A549 (cell line): ENCODE data around the gene COL11A2. TPM values are rescaled to one million over a fixed set of nuclear protein-coding genes. Genes with fewer than 3 reads are reported as not detected.
A peak's percentile ranks its signal among the peaks of the same experiment; 100 is the strongest.

Experiments used
- ATAC-seq, 2 experiments: fragments of 200-7000 bp in 1 of 2; fragments of >200 bp in 1 of 2; cut with Nextera tagmentation in 1 of 2; cut with Tn5 transposase in 1 of 2; 3 replicates each; pipeline versions ENCODE4 v1.8.0 to v1.9.1; 2018 to 2020; ENCODE audit warnings: mild to moderate bottlenecking in 1 of 2, moderate library complexity in 1 of 2
- CTCF ChIA-PET: fragments of 300-600 bp; sonication (Branson Sonifier 250); formaldehyde crosslinking; extraction: SDS; loops from one replicate; lab custom pipeline; 2021; ENCODE audit warnings: antibody characterized with exemption, inconsistent platforms; lab: Yijun Ruan, JAX
- POLR2A ChIA-PET: fragments of 350-600 bp; formaldehyde crosslinking; extraction: SDS; loops from one replicate; lab custom pipeline; 2021; ENCODE audit warnings: antibody characterized with exemption, inconsistent platforms; lab: Yijun Ruan, JAX
- DNase-seq, 2 experiments: peaks; one replicate each; pipeline versions ENCODE4 v3.0.0 to v3.0.0-alpha.2; 2011 to 2016; ENCODE audit warnings: low read depth in 1 of 2, low spot score in 1 of 2
- FAIRE-seq: peaks from 2 replicates; lab custom pipeline; 2011; peaks lifted over from hg19 to GRCh38; lab: Jason Lieb, UNC
- H3K27ac ChIP-seq, 2 experiments: fragments of >200 bp; sonication (Bioruptor Twin); formaldehyde crosslinking; 3 replicates each; pipeline ENCODE4 v1.5.1; 2016 to 2017
- H3K4me1 ChIP-seq: fragments of >200 bp; sonication (Bioruptor Twin); formaldehyde crosslinking; 3 replicates; pipeline ENCODE4 v1.6.1; 2016
- H3K4me2 ChIP-seq: fragments of >200 bp; sonication (Bioruptor Twin); formaldehyde crosslinking; 3 replicates; pipeline ENCODE4 v1.6.1; 2016
- H3K4me3 ChIP-seq: fragments of >200 bp; sonication (Bioruptor Twin); formaldehyde crosslinking; 3 replicates; pipeline ENCODE4 v1.5.1; 2016
- H3K9me3 ChIP-seq: fragments of >200 bp; sonication (Bioruptor Twin); formaldehyde crosslinking; 3 replicates; pipeline ENCODE4 v1.6.1; 2016
- ATOH8 ChIP-seq: fragments of 250-450 bp; sonication (Bioruptor Pico); IDR thresholded peaks from 2 replicates; pipeline ENCODE4 v1.5.0; 2020; ENCODE audit warnings: low read depth, mild to moderate bottlenecking, moderate library complexity
- BHLHE40 ChIP-seq: IDR thresholded peaks from 2 replicates; pipeline ENCODE4 v1.6.1; 2012; ENCODE audit warnings: low read depth, low read length, inconsistent platforms
- CBX8 ChIP-seq: fragments of 200-600 bp; sonication (generic); IDR thresholded peaks from 2 replicates; pipeline ENCODE4 v1.6.1; 2016
- CEBPB ChIP-seq, 2 experiments: fragments of >200 bp in 1 of 2; sonication (Bioruptor Twin) in 1 of 2; formaldehyde crosslinking in 1 of 2; IDR thresholded peaks; 2 replicates each; pipeline ENCODE4 v1.6.1; 2012 to 2016
- CHD4 ChIP-seq: fragments of 200-600 bp; sonication (generic); IDR thresholded peaks from 2 replicates; pipeline ENCODE4 v1.6.1; 2016; ENCODE audit warnings: antibody characterized with exemption, mild to moderate bottlenecking, borderline replicate concordance
- CTCF ChIP-seq: fragments of >200 bp; sonication (Bioruptor Twin); formaldehyde crosslinking; IDR thresholded peaks from 3 replicates; pipeline ENCODE4 v1.5.1; 2016
- E2F6 ChIP-seq: IDR thresholded peaks from 2 replicates; pipeline ENCODE4 v1.6.1; 2012; ENCODE audit warnings: low read depth, borderline replicate concordance
- EHF ChIP-seq: fragments of 250-450 bp; sonication (Bioruptor Pico); IDR thresholded peaks from 2 replicates; pipeline ENCODE4 v1.5.0; 2020; ENCODE audit warnings: mild to moderate bottlenecking
- EP300 ChIP-seq, 2 experiments: fragments of >200 bp; sonication (Bioruptor Twin); formaldehyde crosslinking; IDR thresholded peaks; 2 replicates in 1 of 2; 3 replicates in 1 of 2; pipeline ENCODE4 v1.6.1; 2016 to 2017
- ESRRA ChIP-seq: fragments of 150-350 bp; IDR thresholded peaks from 2 replicates; pipeline ENCODE4 v1.6.1; 2014; ENCODE audit warnings: mild to moderate bottlenecking, low read length, borderline replicate concordance
- FOSB ChIP-seq: fragments of 250-450 bp; sonication (Bioruptor Pico); IDR thresholded peaks from 2 replicates; pipeline ENCODE4 v1.5.0; 2020; ENCODE audit warnings: mild to moderate bottlenecking, moderate library complexity
- HES2 ChIP-seq: fragments of >200 bp; sonication (Bioruptor Twin); formaldehyde crosslinking; IDR thresholded peaks from 2 replicates; pipeline ENCODE4 v1.6.1; 2016
- HEYL ChIP-seq: fragments of 250-450 bp; sonication (Bioruptor Pico); IDR thresholded peaks from 2 replicates; pipeline ENCODE4 v1.8.0; 2021; ENCODE audit warnings: mild to moderate bottlenecking, moderate library complexity
- HOXA7 ChIP-seq: fragments of 250-450 bp; sonication (Bioruptor Pico); IDR thresholded peaks from 2 replicates; pipeline ENCODE4 v1.5.0; 2020; ENCODE audit warnings: mild to moderate bottlenecking, moderate library complexity
- HOXB5 ChIP-seq: fragments of 250-450 bp; sonication (Bioruptor Pico); IDR thresholded peaks from 2 replicates; pipeline ENCODE4 v1.5.0; 2020; ENCODE audit warnings: mild to moderate bottlenecking, moderate library complexity
- JUN ChIP-seq, 2 experiments: fragments of >200 bp; sonication (Bioruptor Twin); formaldehyde crosslinking; IDR thresholded peaks; 2 replicates in 1 of 2; 3 replicates in 1 of 2; pipeline ENCODE4 v1.6.1; 2016 to 2017
- KDM5A ChIP-seq: fragments of 200-600 bp; sonication (generic); IDR thresholded peaks from 2 replicates; pipeline ENCODE4 v1.6.1; 2016; ENCODE audit warnings: antibody characterized with exemption, mild to moderate bottlenecking
- MAFK ChIP-seq: fragments of 450-650 bp; IDR thresholded peaks from 2 replicates; pipeline ENCODE4 v1.6.1; 2014; ENCODE audit not compliant: partially characterized antibody
- MAZ ChIP-seq: fragments of 150-350 bp; IDR thresholded peaks from 2 replicates; pipeline ENCODE4 v1.6.1; 2014; ENCODE audit warnings: antibody characterized with exemption, low read depth, low read length, borderline replicate concordance
- RFX5 ChIP-seq: fragments of 450-650 bp; IDR thresholded peaks from 2 replicates; pipeline ENCODE4 v1.7.1; 2014; ENCODE audit warnings: antibody characterized with exemption, mild to moderate bottlenecking, moderate library complexity
- RNF2 ChIP-seq: fragments of 200-600 bp; sonication (generic); IDR thresholded peaks from 2 replicates; pipeline ENCODE4 v1.6.1; 2016; ENCODE audit warnings: low read depth, mild to moderate bottlenecking, antibody characterized with exemption, moderate library complexity, borderline replicate concordance
- TFCP2L1 ChIP-seq: fragments of 250-450 bp; sonication (Bioruptor Pico); IDR thresholded peaks from 2 replicates; pipeline ENCODE4 v1.5.0; 2021; ENCODE audit warnings: mild to moderate bottlenecking
- TP53 ChIP-seq: fragments of 250-450 bp; sonication (Bioruptor Pico); IDR thresholded peaks from 2 replicates; pipeline ENCODE4 v1.5.0; 2021; ENCODE audit warnings: mild to moderate bottlenecking, moderate library complexity
- ZFP36 ChIP-seq: fragments of 450-650 bp; IDR thresholded peaks from 2 replicates; pipeline ENCODE4 v1.6.1; 2014; ENCODE audit warnings: borderline replicate concordance; ENCODE audit not compliant: partially characterized antibody
- ZNF302 ChIP-seq: fragments of 250-450 bp; sonication (Bioruptor Pico); IDR thresholded peaks from 2 replicates; pipeline ENCODE4 v1.9.0; 2021; ENCODE audit warnings: inconsistent platforms, mild to moderate bottlenecking, moderate library complexity
- ZSCAN20 ChIP-seq: fragments of 250-450 bp; sonication (Bioruptor Pico); IDR thresholded peaks from 2 replicates; pipeline ENCODE4 v1.8.0; 2022; ENCODE audit warnings: mild to moderate bottlenecking, moderate library complexity
- WGBS: methylation state at CpG from one replicate; pipeline ENCODE4 v1.1.6; 2017; ENCODE audit errors: missing lambda C conversion rate; 5-methylcytosine and 5-hydroxymethylcytosine counted together
- polyA plus RNA-seq, 4 experiments: library from polyadenylated mRNA; depleted of rRNA in 3 of 4; stranded (reverse); fragments of >200 nt; fragmentation: RNase III in 1 of 4; extraction: RNeasy Plus Mini Kit Qiagen cat#74134 plus additional on column Dnase treatment in 1 of 4; gene quantifications; 2 replicates in 3 of 4; 3 replicates in 1 of 4; pipeline ENCODE4 v1.2.3, GENCODE V29; 2011 to 2017

COL11A2 gene
- polyA plus RNA-seq, 2 of the 4 experiments (the other 2 are of a cell fraction) = 0.66 to 1.3 TPM

GRCh38 chr6:33132081-33132524, 60.2 kb downstream of the COL11A2 start (continued):
- TF ChIP-seq CEBPB (IDR thresholded peaks at IDR 0.05) (no peak), HOXA7 (CRISPR knock-in tag) (no peak), EP300 (IDR thresholded peaks at IDR 0.05) (no peak), ZFP36 (no peak), E2F6 (no peak), CHD4 (no peak), BHLHE40 (no peak), HEYL (CRISPR knock-in tag) (no peak), JUN (IDR thresholded peaks at IDR 0.05) (no peak)

- CTCF ChIA-PET = interaction anchor here (1.1 to 2.3 kb wide), 4 partner anchors 9 to 113 kb away, joined by 3 to 9 read pairs (median 4); no protein-coding TSS in a partner anchor
These were observed 63.9 kb downstream of the COL11A2 start for GRCh38 chr6:33128318-33128717.

GRCh38 chr6:33126101-33126714, 66.1 kb downstream of the COL11A2 start:
- DNase-seq (peak; percentile 10 to 35), ATAC-seq (peak in 1 of 2 experiments; percentile 61; a peak in 3 of 6 replicates), FAIRE-seq (no peak)
- Histone ChIP-seq H3K4me1 (no peaks in the 10 kb centered on the region), H3K9me3 (peaks cover 14% of the 10 kb centered on the region), H3K4me3 (no peak overlapping the region), H3K4me2 (no peak overlapping the region), H3K27ac (no peak overlapping the region)
- WGBS = 38% methylated on average over 5 of the region's 5 CpGs
- ChIA-PET POLR2A (no interaction called here), CTCF (interaction anchor here (0.6 to 1.6 kb wide), 2 partner anchors 72 to 288 kb away, joined by 3 read pairs; partner anchors contain the start of gene TAP2)
- TF ChIP-seq CHD4 (no peak), TP53 (CRISPR knock-in tag) (no peak), TFCP2L1 (CRISPR knock-in tag) (no peak)

More at GRCh38 chr6:33128318-33128717, 63.9 kb downstream of the COL11A2 start:
- POLR2A ChIA-PET = no interaction called here
- TF ChIP-seq CBX8 (no peak), ESRRA (no peak), ZFP36 (no peak), ATOH8 (no peak), MAZ (no peak), EHF (no peak), ZSCAN20 (no peak), HOXB5 (CRISPR knock-in tag) (no peak), EP300 (IDR thresholded peaks at IDR 0.05) (no peak), TFCP2L1 (CRISPR knock-in tag) (no peak), RNF2 (no peak), FOSB (CRISPR knock-in tag) (no peak)
- TF ChIP-seq, all 56 proteins: peak for 0
- Histone ChIP-seq H3K4me2 (no peak overlapping the region), H3K27ac (no peak overlapping the region), H3K4me3 (no peak overlapping the region), H3K9me3 (peaks cover 13% of the 10 kb centered on the region), H3K4me1 (no peaks in the 10 kb centered on the region)
- WGBS = 9% methylated on average over 2 of the region's 3 CpGs
- no peak for FAIRE-seq
- ATAC-seq = no peak
- no peak for DNase-seq

- no peak for DNase-seq
- no peak overlapping the region for H3K4me3 ChIP-seq
- no peaks in the 10 kb centered on the region for H3K4me1 ChIP-seq
- H3K27ac ChIP-seq = no peak overlapping the region
- TF ChIP-seq RFX5 (no peak), KDM5A (no peak), MAFK (no peak), FOSB (CRISPR knock-in tag) (no peak), CTCF (no peak), HES2 (no peak), ZNF302 (no peak)
- no peak for FAIRE-seq
- H3K4me2 ChIP-seq = no peak overlapping the region
- CTCF ChIA-PET = interaction anchor here (0.7 to 1.6 kb wide), 8 partner anchors 11 to 123 kb away, joined by 3 to 7 read pairs (median 3); no protein-coding TSS in a partner anchor
- POLR2A ChIA-PET = no interaction called here
- 17% methylated on average over 4 of the region's 4 CpGs for WGBS
- H3K9me3 ChIP-seq = peaks cover 14% of the 10 kb centered on the region
- no peak for ATAC-seq
These were observed 67.3 kb downstream of the COL11A2 start for GRCh38 chr6:33124947-33125346.
